NCI-H524 (cell line): ENCODE results near the gene EXOSC7.
"Not testable (repeated sequence)": the region's sequence is repeated elsewhere in the genome, so short reads cannot be mapped to it uniquely, and the experiment has no call there.

Experiments
- DNase-seq, 2 experiments: peaks; one replicate each; lab custom pipeline; 2025; lab: John Stamatoyannopoulos, UW

The EXOSC7 gene

GRCh38 chr3:44962621-44963393 lies 13.2 kb upstream of the EXOSC7 start:
- no peak for DNase-seq

GRCh38 chr3:44963571-44964325 lies 12.3 kb upstream of the EXOSC7 start:
- no peak for DNase-seq

DNA sequence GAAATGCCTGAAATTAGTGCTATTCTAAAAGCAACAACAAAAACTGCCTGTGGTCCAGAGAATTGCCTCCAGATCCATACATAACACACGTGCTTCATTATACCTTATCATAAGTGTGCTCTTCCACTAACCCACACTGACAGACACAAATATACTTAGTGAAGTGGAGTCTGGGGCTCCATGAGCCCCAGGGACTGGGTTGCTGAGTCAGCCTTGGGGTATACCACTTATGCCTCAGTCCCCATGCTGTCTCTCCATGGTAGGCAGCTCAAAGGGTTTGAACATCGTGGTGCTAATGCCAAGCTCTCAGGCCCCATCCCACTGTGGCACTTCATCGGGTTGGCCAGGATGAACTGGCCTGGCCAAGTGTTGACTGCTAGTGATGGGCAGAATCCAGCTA lies 10.9 kb upstream of the EXOSC7 start:
- no peak for DNase-seq

GRCh38 chr3:44966795-44967278 lies 9.2 kb upstream of the EXOSC7 start:
- no peak for DNase-seq

- DNase-seq, result no peak
Observed at GRCh38 chr3:44968447-44968858, 7.6 kb upstream of the EXOSC7 start.

- no peak for DNase-seq
Observed at GRCh38 chr3:44969154-44969827, 6.8 kb upstream of the EXOSC7 start.

DNA sequence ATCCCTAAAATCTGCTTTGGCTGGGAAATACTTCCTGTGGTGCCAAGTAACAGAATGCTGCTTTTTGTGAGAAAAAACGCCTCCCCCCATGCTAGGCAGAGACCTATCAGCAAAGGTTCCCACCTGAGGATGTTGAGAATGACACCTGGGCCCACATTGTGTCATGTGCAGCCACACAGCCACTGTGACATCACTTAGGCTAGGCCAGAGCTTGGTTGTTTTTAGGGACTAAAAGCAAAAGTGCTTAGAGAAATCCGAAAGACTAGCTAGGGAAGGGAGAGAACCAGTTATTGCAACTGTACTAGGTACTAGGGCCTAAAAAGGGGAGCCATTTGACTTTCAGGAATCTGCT lies 6.2 kb upstream of the EXOSC7 start:
- no peak for DNase-seq

DNA sequence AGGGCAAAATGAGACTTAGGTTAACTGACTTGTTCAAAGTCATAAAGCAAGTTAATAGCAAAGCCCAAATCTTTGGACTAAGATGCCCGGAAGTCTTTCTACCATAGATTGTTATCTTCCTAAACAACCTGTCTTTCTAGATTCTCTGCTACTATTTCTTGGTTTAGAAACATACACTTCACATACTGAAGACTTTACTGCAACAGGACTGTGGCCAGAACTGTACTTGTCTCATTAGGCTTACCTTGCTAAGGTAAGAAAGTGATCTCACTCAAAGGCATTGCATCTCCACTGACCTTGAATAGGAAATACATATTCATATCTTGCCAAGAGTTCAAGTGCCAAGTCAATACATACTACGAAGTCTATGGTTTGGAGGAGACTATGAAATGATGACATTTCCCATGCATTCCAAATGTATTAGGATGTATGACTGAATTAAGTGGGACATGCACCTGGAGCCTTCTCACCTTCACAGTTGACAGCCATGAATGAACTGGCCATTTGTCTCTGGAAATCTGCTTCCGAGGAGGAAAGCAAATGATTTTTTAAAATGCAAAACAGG lies 5.0 kb upstream of the EXOSC7 start:
- no peak for DNase-seq

- DNase-seq, result no peak
Observed at GRCh38 chr3:44974416-44974815, 1.6 kb upstream of the EXOSC7 start.

DNA sequence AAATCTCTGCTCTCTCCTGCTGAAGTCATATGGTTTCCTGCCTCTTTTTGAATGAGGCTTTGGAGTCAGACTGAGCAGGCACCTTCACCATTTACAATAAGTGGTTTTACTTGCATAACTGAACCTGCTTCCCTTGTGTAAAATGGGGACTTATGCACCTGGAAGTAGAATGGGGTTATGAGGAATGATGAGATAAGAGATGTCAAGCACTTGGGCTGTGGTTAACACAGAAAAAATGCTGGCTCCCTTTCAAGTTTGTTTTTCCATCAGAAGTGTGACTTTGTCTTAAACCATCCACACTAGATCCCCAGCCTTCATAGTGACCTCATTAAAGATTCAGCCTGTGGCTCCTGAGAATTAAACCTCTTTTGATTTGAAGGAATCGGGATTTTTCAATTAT lies 5.2 kb downstream of the EXOSC7 start:
- no peak for DNase-seq

- no peak for DNase-seq
Observed at GRCh38 chr3:44981751-44982150, 5.7 kb downstream of the EXOSC7 start.

GRCh38 chr3:44982817-44983216 lies 6.8 kb downstream of the EXOSC7 start:
- no peak for DNase-seq

- no peak for DNase-seq
Observed at GRCh38 chr3:44983484-44983941, 7.5 kb downstream of the EXOSC7 start.

- no peak for DNase-seq
Observed at GRCh38 chr3:44984335-44984734, 8.3 kb downstream of the EXOSC7 start.

- not testable (repeated sequence) for DNase-seq
Observed at GRCh38 chr3:44986330-44986729, 10.3 kb downstream of the EXOSC7 start.

DNA sequence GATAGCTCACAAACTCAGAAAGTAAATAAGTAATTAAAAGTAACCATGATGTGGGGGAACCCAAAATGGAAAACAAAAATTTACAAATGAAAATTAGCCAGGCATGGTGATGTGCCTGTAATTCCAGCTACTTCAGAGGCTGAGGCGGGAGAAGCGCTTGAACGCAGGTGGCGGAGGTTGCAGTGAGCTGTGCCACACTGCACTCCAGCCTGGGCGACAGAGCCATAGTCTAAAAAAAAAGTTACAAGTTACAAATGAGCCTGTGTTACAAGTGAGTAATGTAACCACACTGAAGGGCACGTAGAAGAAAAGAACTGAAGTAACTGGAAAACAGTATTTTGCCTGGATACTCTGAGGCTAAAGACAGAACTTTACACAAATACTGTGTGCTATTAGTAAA lies 11.3 kb downstream of the EXOSC7 start:
- no peak for DNase-seq

DNA sequence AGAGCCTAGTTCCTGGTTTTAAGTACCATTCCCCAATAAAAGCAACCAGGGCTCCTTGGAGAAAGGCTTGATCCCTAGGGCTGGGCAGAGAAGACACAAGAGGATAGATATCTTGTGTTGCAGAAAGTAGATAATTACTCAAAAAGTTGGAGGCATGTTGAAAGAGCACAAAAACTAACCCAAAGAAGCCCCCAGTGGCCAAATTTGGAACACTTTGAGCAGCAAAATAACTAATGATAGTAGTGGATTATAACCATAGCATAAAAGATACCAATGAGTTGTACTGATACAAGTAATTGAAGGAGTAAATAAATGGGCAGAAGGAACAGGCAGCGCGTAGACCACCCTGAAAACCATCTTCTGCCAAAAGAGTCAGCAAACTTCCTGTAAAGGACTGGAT lies 12.0 kb downstream of the EXOSC7 start:
- no peak for DNase-seq

DNA sequence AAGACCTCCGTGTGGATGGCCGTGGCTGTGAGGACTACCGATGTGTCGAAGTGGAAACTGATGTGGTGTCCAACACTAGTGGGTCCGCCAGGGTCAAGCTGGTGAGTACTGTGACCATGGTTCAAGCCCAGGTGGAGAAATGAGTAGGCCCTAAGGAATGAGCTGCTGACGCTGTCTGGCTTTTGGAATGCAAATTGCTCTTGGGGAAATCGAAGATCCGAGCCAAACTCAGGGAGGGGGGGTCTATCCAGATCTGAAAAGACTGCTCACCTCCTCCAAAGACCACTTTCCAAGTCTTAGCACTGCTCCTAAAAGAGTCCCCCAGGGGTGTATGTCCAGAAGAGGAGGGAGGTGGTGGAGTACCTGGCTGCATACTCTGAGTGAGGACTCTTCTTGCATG lies 13.1 kb downstream of the EXOSC7 start:
- DNase-seq, result no peak

DNA sequence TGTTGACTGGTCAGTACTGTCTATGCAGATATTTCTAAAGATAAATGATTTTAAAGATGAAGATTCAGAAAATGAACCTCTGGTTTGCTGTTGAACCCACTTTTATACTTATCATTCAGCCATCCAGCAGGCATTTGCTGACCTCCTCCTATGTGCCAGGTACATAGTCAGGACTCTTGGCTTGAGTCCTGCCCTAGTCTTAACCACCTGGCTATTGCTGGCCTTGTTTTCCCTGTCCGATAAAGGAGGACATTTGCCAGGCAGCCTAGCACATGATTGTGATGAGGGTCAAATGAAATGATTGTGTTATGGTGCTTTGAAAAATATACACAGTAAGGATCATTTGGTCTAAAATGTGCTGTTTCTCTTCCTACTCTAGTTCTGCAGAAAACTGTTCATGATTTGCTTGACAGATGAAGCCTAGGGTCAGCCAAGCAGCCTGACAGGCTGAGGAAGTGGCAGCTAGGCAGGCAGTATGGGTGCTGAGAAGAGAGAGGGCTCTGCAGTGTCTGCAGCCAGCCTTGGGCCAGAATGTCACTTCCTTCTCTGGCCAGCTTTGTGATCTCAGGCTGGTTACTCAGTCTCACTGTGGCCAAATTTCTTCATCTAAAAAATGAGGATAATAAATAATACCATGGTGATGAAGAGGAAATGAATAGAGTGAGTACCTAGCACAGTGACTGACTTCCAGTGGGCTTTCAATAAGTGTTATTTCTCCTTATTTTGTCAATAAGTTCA lies 13.8 kb downstream of the EXOSC7 start:
- no peak for DNase-seq

GRCh38 chr3:44991326-44991725 lies 15.3 kb downstream of the EXOSC7 start:
- DNase-seq, result no peak

GRCh38 chr3:44992555-44993470 lies 16.8 kb downstream of the EXOSC7 start:
- DNase-seq, result no peak
